Mesenchymal stem cell (in vitro differentiated cells and primary cell): Measurements from ENCODE around the gene DHCR7.

ENCODE experiments used
- DNase-seq: peaks from one replicate; pipeline ENCODE4 v3.0.0-alpha.2; 2013
- H2AFZ ChIP-seq: one replicate; pipeline ENCODE4 v1.6.1; 2013; ENCODE audit warnings: low read depth, mild to moderate bottlenecking, control low read depth, inconsistent platforms, low read length, moderate library complexity
- H2AK5ac ChIP-seq: 2 replicates; pipeline ENCODE4 v1.6.1; 2013; ENCODE audit warnings: low read length, moderate library complexity, mild to moderate bottlenecking, inconsistent platforms; ENCODE audit not compliant: severe bottlenecking
- H2BK120ac ChIP-seq: one replicate; pipeline ENCODE4 v1.6.1; 2013; ENCODE audit warnings: low read depth, mild to moderate bottlenecking, inconsistent platforms, low read length, moderate library complexity
- H2BK12ac ChIP-seq, 2 experiments: one replicate each; pipeline ENCODE4 v1.6.1; 2013; ENCODE audit warnings: inconsistent platforms in 2 of 2, low read length in 2 of 2, mild to moderate bottlenecking in 2 of 2, moderate library complexity in 2 of 2, control low read depth in 1 of 2
- H2BK15ac ChIP-seq: one replicate; pipeline ENCODE4 v1.6.1; 2013; ENCODE audit warnings: mild to moderate bottlenecking, low read depth, inconsistent platforms; ENCODE audit not compliant: poor library complexity, severe bottlenecking
- H2BK5ac ChIP-seq: 2 replicates; pipeline ENCODE4 v1.6.1; 2013; ENCODE audit warnings: low read depth, mild to moderate bottlenecking, low read length, control low read depth, inconsistent platforms; ENCODE audit not compliant: poor library complexity, severe bottlenecking
- H3K14ac ChIP-seq, 2 experiments: one replicate each; pipeline ENCODE4 v1.6.1; 2013; ENCODE audit warnings: inconsistent platforms in 2 of 2, low read length in 2 of 2, control low read depth in 1 of 2, mild to moderate bottlenecking in 1 of 2, moderate library complexity in 1 of 2
- H3K18ac ChIP-seq, 2 experiments: one replicate each; pipeline ENCODE4 v1.6.1; 2013; ENCODE audit warnings: inconsistent platforms in 2 of 2, low read length in 2 of 2, control low read depth in 1 of 2, low read depth in 1 of 2, mild to moderate bottlenecking in 1 of 2
- H3K23ac ChIP-seq, 2 experiments: one replicate each; pipeline ENCODE4 v1.6.1; 2013; ENCODE audit warnings: inconsistent platforms in 2 of 2, low read length in 2 of 2, mild to moderate bottlenecking in 2 of 2, moderate library complexity in 2 of 2, control low read depth in 1 of 2
- H3K27ac ChIP-seq: 2 replicates; pipeline ENCODE4 v1.5.1; 2013; ENCODE audit warnings: mild to moderate bottlenecking, moderate library complexity, low read length, control low read depth, inconsistent platforms; ENCODE audit not compliant: poor library complexity, severe bottlenecking
- H3K27me3 ChIP-seq, 2 experiments: 2 replicates each; pipeline versions ENCODE4 v1.6.1 to v1.7.0; 2013; ENCODE audit warnings: low read length in 2 of 2, mild to moderate bottlenecking in 2 of 2, moderate library complexity in 2 of 2, control low read depth in 1 of 2, inconsistent platforms in 1 of 2; ENCODE audit not compliant: control insufficient read depth in 1 of 2, insufficient read depth in 1 of 2
- H3K36me3 ChIP-seq, 2 experiments: 2 replicates each; pipeline versions ENCODE4 v1.6.1 to v1.7.0; 2013; ENCODE audit warnings: low read length in 2 of 2, control low read depth in 1 of 2, inconsistent platforms in 1 of 2, low read depth in 1 of 2, mild to moderate bottlenecking in 1 of 2; ENCODE audit not compliant: insufficient read depth in 2 of 2, control insufficient read depth in 1 of 2
- H3K4ac ChIP-seq, 2 experiments: one replicate each; pipeline ENCODE4 v1.6.1; 2013; ENCODE audit warnings: inconsistent platforms in 2 of 2, low read length in 2 of 2, mild to moderate bottlenecking in 2 of 2, moderate library complexity in 2 of 2, control low read depth in 1 of 2, low read depth in 1 of 2
- H3K4me1 ChIP-seq: 2 replicates; pipeline ENCODE4 v1.6.1; 2013; ENCODE audit warnings: low read depth, low read length, control low read depth; ENCODE audit not compliant: control insufficient read depth, insufficient read depth
- H3K4me2 ChIP-seq: 2 replicates; pipeline ENCODE4 v1.6.1; 2013; ENCODE audit warnings: low read length, mild to moderate bottlenecking, inconsistent platforms; ENCODE audit not compliant: poor library complexity, severe bottlenecking
- H3K4me3 ChIP-seq, 2 experiments: 2 replicates each; pipeline versions ENCODE4 v1.5.1 to v1.7.0; 2013; ENCODE audit warnings: low read length in 2 of 2, mild to moderate bottlenecking in 2 of 2, control low read depth in 1 of 2, low read depth in 1 of 2; ENCODE audit not compliant: insufficient read depth in 1 of 2
- H3K79me1 ChIP-seq: replicated peaks from 2 replicates; pipeline ENCODE4 v1.6.1; 2013; ENCODE audit warnings: mild to moderate bottlenecking, control low read depth, low read length, inconsistent platforms; ENCODE audit not compliant: poor library complexity, severe bottlenecking
- H3K9ac ChIP-seq: 2 replicates; pipeline ENCODE4 v1.7.0; 2013; ENCODE audit warnings: mild to moderate bottlenecking, low read length, moderate library complexity
- H3K9me3 ChIP-seq: 2 replicates; pipeline ENCODE4 v1.7.0; 2013; ENCODE audit warnings: mild to moderate bottlenecking, low read length; ENCODE audit not compliant: control insufficient read depth
- H4K8ac ChIP-seq: one replicate; pipeline ENCODE4 v1.6.1; 2013; ENCODE audit warnings: inconsistent platforms, mild to moderate bottlenecking, low read length, moderate library complexity
- H4K91ac ChIP-seq: one replicate; pipeline ENCODE4 v1.6.1; 2013; ENCODE audit warnings: mild to moderate bottlenecking, low read length, inconsistent platforms
- WGBS: methylation state at CpG from one replicate; pipeline ENCODE4 v1.1.7; 2013; ENCODE audit warnings: mixed read lengths; 5-methylcytosine and 5-hydroxymethylcytosine counted together

DHCR7 gene

GRCh38 chr11:71447791-71448256 is 369 bp downstream of the DHCR7 start:
- peak overlapping the region; percentile 99 for H3K4me3 ChIP-seq
- H3K27ac ChIP-seq, result no peak overlapping the region
- 0% methylated on average over 18 of the region's 31 CpGs for WGBS
- H3K23ac ChIP-seq, result peak overlapping the region in 1 of 2 experiments; percentile 94
- peak overlapping the region in 1 of 2 experiments; percentile 100 for H3K14ac ChIP-seq
- H2BK120ac ChIP-seq, result peak overlapping the region; percentile 50
- H3K9me3 ChIP-seq, result peaks cover 12% of the 10 kb centered on the region
- H4K8ac ChIP-seq, result peak overlapping the region; percentile 87
- DNase-seq, result peak; percentile 56
- no peak overlapping the region for H2AFZ ChIP-seq
- no peak overlapping the region for H2AK5ac ChIP-seq
- peak overlapping the region in 1 of 2 experiments; percentile 95 for H3K4ac ChIP-seq
- H4K91ac ChIP-seq, result peak overlapping the region; percentile 97
- H2BK15ac ChIP-seq, result peak overlapping the region; percentile 77
- H2BK5ac ChIP-seq, result no peak overlapping the region
- H3K18ac ChIP-seq, result peak overlapping the region; percentile 77 to 100
- peaks cover 25 to 42% of the 10 kb centered on the region in 2 experiments for H3K36me3 ChIP-seq
- H3K27me3 ChIP-seq, result no peaks in the 10 kb centered on the region
- H3K9ac ChIP-seq, result peak overlapping the region; percentile 93
- H3K79me1 ChIP-seq, result peaks cover 29% of the 10 kb centered on the region
- H2BK12ac ChIP-seq, result peak overlapping the region in 1 of 2 experiments; percentile 94
- H3K4me1 ChIP-seq, result peaks cover 13% of the 10 kb centered on the region
- peak overlapping the region; percentile 88 for H3K4me2 ChIP-seq

GRCh38 chr11:71446942-71447688 is 1.1 kb downstream of the DHCR7 start:
- Histone ChIP-seq H3K23ac (no peak overlapping the region), H3K4me3 (peak overlapping the region in 1 of 2 experiments; percentile 99), H3K4ac (no peak overlapping the region), H3K9me3 (peaks cover 12% of the 10 kb centered on the region), H3K27me3 (no peaks in the 10 kb centered on the region), H2BK5ac (no peak overlapping the region), H2BK12ac (no peak overlapping the region), H3K14ac (no peak overlapping the region), H3K36me3 (peaks cover 32 to 47% of the 10 kb centered on the region in 2 experiments), H3K18ac (no peak overlapping the region), H3K4me2 (peak overlapping the region; percentile 88), H2AFZ (no peak overlapping the region), H3K79me1 (peaks cover 30% of the 10 kb centered on the region), H2AK5ac (no peak overlapping the region), H3K9ac (peak overlapping the region; percentile 50), H3K27ac (no peak overlapping the region), H2BK15ac (no peak overlapping the region), H3K4me1 (peaks cover 11% of the 10 kb centered on the region), H4K8ac (no peak overlapping the region), H2BK120ac (no peak overlapping the region), H4K91ac (no peak overlapping the region)
- WGBS, result 43% methylated on average over 9 of the region's 9 CpGs
- DNase-seq, result peak; percentile 90

GRCh38 chr11:71446150-71446549 is 2.0 kb downstream of the DHCR7 start:
- Histone ChIP-seq H3K4me1 (peaks cover 11% of the 10 kb centered on the region), H2BK12ac (no peak overlapping the region), H3K27me3 (no peaks in the 10 kb centered on the region), H2AK5ac (no peak overlapping the region), H3K79me1 (peaks cover 30% of the 10 kb centered on the region), H2BK5ac (no peak overlapping the region), H3K18ac (no peak overlapping the region), H2BK120ac (no peak overlapping the region), H3K27ac (no peak overlapping the region), H3K4me2 (no peak overlapping the region), H3K9ac (no peak overlapping the region), H3K4me3 (no peak overlapping the region), H2BK15ac (no peak overlapping the region), H3K4ac (no peak overlapping the region), H4K8ac (no peak overlapping the region), H3K36me3 (peaks cover 38 to 57% of the 10 kb centered on the region in 2 experiments), H3K9me3 (peaks cover 12% of the 10 kb centered on the region), H3K23ac (no peak overlapping the region), H3K14ac (no peak overlapping the region), H4K91ac (no peak overlapping the region), H2AFZ (no peak overlapping the region)
- no peak for DNase-seq
- WGBS, result no CpG with 5 or more reads among the region's 1 CpG

- H2BK12ac ChIP-seq, result no peak overlapping the region
- H3K27me3 ChIP-seq, result no peaks in the 10 kb centered on the region
- H3K18ac ChIP-seq, result no peak overlapping the region
- H3K9me3 ChIP-seq, result peaks cover 12% of the 10 kb centered on the region
- H2BK120ac ChIP-seq, result no peak overlapping the region
- peaks cover 30% of the 10 kb centered on the region for H3K79me1 ChIP-seq
- H3K14ac ChIP-seq, result no peak overlapping the region
- WGBS, result over 99% methylated on average over 6 of the region's 6 CpGs
- H3K27ac ChIP-seq, result no peak overlapping the region
- H3K4ac ChIP-seq, result no peak overlapping the region
- H3K4me3 ChIP-seq, result no peak overlapping the region
- no peak overlapping the region for H3K9ac ChIP-seq
- H3K23ac ChIP-seq, result no peak overlapping the region
- DNase-seq, result no peak
- peak overlapping the region; percentile 40 for H4K8ac ChIP-seq
- no peak overlapping the region for H3K4me2 ChIP-seq
- H2BK15ac ChIP-seq, result no peak overlapping the region
- no peak overlapping the region for H2AK5ac ChIP-seq
- H2BK5ac ChIP-seq, result no peak overlapping the region
- peaks cover 51 to 67% of the 10 kb centered on the region in 2 experiments for H3K36me3 ChIP-seq
- H3K4me1 ChIP-seq, result peaks cover 11% of the 10 kb centered on the region
- H2AFZ ChIP-seq, result no peak overlapping the region
- H4K91ac ChIP-seq, result peak overlapping the region; percentile 76
Measured at GRCh38 chr11:71444811-71445210, 3.4 kb downstream of the DHCR7 start.
